GM06990 (cell line): ENCODE measurements around the gene CCDC188.

ENCODE experiments used
- DNase-seq: peaks from one replicate; pipeline ENCODE4 v3.0.0-alpha.2; 2011; ENCODE audit not compliant: insufficient read length; ENCODE audit errors: extremely low read depth
- H3K27me3 ChIP-seq: replicated peaks from 2 replicates; pipeline ENCODE4 v1.6.0; 2011; ENCODE audit warnings: low read length; ENCODE audit not compliant: control insufficient read depth, insufficient read depth
- H3K36me3 ChIP-seq: 2 replicates; pipeline ENCODE4 v1.5.1; 2011; ENCODE audit warnings: low read length; ENCODE audit not compliant: control insufficient read depth, insufficient read depth
- H3K4me3 ChIP-seq: replicated peaks from 2 replicates; pipeline ENCODE4 v1.5.1; 2011; ENCODE audit warnings: low read depth, mild to moderate bottlenecking, control low read depth, low read length
- CTCF ChIP-seq: IDR thresholded peaks from 2 replicates; pipeline ENCODE4 v1.5.1; 2011; ENCODE audit warnings: low read length, control low read depth, mild to moderate bottlenecking, inconsistent platforms; ENCODE audit not compliant: insufficient read depth, poor library complexity, severe bottlenecking

The CCDC188 gene

GRCh38 chr22:20171288-20172140 lies 20.7 kb upstream of the CCDC188 start:
- no peak for TF ChIP-seq CTCF
- Histone ChIP-seq H3K36me3 (no peaks in the 10 kb centered on the region), H3K27me3 (no peaks in the 10 kb centered on the region; the same call in 1 of the 2 replicates), H3K4me3 (no peak overlapping the region)
- no peak for DNase-seq

- H3K27me3 ChIP-seq = no peaks in the 10 kb centered on the region; the same call in 1 of the 2 replicates
- no peak for DNase-seq
- no peak for TF ChIP-seq CTCF
- H3K4me3 ChIP-seq = no peak overlapping the region
- H3K36me3 ChIP-seq = no peaks in the 10 kb centered on the region
Observed at GRCh38 chr22:20170170-20170569, 19.3 kb upstream of the CCDC188 start.

- no peaks in the 10 kb centered on the region; the same call in 1 of the 2 replicates for H3K27me3 ChIP-seq
- H3K4me3 ChIP-seq = no peak overlapping the region
- DNase-seq = no peak
- no peaks in the 10 kb centered on the region for H3K36me3 ChIP-seq
- TF ChIP-seq CTCF = no peak
Observed at GRCh38 chr22:20169253-20169822, 18.5 kb upstream of the CCDC188 start.

GRCh38 chr22:20167643-20168322 lies 16.9 kb upstream of the CCDC188 start:
- DNase-seq = no peak
- Histone ChIP-seq H3K27me3 (no peaks in the 10 kb centered on the region; the same call in 1 of the 2 replicates), H3K4me3 (no peak overlapping the region), H3K36me3 (no peaks in the 10 kb centered on the region)
- TF ChIP-seq CTCF = no peak

- H3K27me3 ChIP-seq = no peaks in the 10 kb centered on the region; the same call in 1 of the 2 replicates
- no peaks in the 10 kb centered on the region for H3K36me3 ChIP-seq
- no peak for DNase-seq
- H3K4me3 ChIP-seq = no peak overlapping the region
- no peak for TF ChIP-seq CTCF
Observed at GRCh38 chr22:20166703-20167102, 15.8 kb upstream of the CCDC188 start.
